ENCODE measurements around the gene DSCAML1. TPM values are rescaled to one million over a fixed set of nuclear protein-coding genes. Genes with fewer than 3 reads are reported as not detected.

DSCAML1 gene
- total RNA-seq, 1 experiment from 2014 or later: not detected

DNA sequence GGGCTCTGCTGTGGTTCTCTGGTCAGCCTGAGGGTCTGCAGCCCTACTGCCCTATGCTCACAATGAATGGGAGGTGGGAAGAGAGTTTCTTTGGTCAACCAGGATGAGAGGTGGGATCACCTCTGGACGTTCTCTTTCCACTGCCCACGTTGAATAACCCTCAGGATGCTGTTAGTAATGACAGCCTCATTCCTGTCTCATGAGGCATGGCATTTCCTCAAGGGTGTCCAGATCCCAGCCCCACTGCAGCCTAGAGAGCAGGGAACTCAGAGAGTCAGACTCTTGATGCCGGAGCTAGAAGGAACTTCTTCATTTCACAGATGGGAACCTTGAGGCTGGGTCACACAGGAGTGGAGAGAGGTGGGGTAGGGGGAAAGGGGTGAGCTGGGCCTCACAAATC lies 273.3 kb downstream of the DSCAML1 start:
- DNase-seq (ENCODE audit: low read depth): peak; percentile 44

DNA sequence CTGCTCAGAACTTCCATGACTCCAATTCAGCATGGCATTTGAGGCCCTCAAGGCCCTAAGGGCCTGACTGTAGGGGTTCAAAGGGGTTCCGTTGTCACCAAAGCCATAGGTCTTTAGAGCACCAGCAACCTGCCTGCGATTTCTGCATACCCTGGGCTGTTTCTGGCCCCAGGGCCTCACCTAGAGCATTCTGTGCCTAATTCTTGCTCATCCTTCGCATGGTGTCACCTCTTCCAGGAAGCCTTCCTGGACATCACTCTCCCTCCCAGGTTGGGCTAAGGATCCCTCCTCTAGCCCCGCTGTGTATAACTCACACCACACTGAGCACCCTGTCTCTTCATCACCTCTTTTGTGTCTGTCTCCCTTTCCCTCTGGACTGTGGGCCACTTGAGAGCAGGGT lies 275.0 kb downstream of the DSCAML1 start:
- DNase-seq (ENCODE audit: low read depth): no peak

GRCh38 chr11:117520966-117521365 lies 276.1 kb downstream of the DSCAML1 start:
- DNase-seq (ENCODE audit: low read depth): no peak

GRCh38 chr11:117520201-117520600 lies 276.8 kb downstream of the DSCAML1 start:
- no peak for DNase-seq (ENCODE audit: low read depth)

GRCh38 chr11:117519590-117519989 lies 277.4 kb downstream of the DSCAML1 start:
- peak; percentile 9 for DNase-seq (ENCODE audit: low read depth)

DNA sequence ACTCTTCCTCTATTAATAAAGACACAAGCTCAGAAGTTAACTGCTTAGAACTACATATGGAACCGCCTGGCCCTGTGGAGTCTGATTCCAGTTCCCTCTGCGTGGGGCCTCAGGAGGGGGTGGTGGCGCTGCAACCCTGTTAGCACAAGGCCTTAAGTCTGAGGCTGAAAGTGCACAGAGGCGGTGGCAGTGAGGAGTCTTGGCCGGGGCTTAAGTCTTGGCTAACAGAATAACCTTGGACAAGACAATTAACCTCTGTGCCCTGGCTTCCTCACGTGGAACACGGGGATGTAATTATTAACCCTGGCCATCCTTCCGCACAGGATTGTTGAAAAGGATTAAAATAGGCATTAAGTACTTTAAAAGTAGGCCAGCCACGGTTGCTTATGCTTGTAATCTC lies 277.8 kb downstream of the DSCAML1 start:
- no peak for DNase-seq (ENCODE audit: low read depth)

- no peak for DNase-seq (ENCODE audit: low read depth)
Observed at GRCh38 chr11:117518455-117518854, 278.6 kb downstream of the DSCAML1 start.

GRCh38 chr11:117517097-117517496 lies 279.9 kb downstream of the DSCAML1 start:
- DNase-seq (ENCODE audit: low read depth): no peak

GRCh38 chr11:117515892-117516787 lies 280.9 kb downstream of the DSCAML1 start:
- no peak for DNase-seq (ENCODE audit: low read depth)

GRCh38 chr11:117514256-117514655 lies 282.8 kb downstream of the DSCAML1 start:
- DNase-seq (ENCODE audit: low read depth): no peak

GRCh38 chr11:117513666-117514065 lies 283.4 kb downstream of the DSCAML1 start:
- DNase-seq (ENCODE audit: low read depth): no peak

DNA sequence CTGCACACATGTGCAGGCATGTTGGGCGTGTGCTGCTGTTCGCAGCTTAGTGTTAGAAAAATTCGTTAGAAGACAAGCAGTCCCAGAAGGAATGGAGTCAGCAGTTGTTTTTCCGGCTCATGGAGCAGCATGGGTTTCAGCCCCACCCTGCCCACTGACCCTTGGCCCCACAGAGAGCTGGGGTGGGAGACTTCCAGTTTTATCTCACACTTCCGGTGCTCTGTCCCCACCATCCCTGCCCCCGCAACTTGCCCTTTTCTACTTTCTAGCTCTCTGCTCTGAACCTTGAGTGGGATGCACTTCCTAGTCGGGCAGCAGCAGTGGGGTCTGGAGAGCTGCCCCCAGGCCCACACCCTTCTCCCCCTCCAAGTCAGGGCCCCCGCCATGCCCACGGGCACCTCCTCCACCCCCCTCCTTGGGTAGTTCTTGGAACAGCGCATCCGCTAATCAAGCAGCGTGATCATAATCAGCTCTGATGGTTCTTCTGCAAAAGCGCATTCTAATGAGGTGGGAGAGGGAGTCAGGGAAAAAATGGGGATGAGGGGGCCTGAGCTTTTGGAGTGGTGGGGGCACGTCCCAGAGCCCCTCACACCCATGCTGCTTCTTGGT lies 285.0 kb downstream of the DSCAML1 start:
- DNase-seq (ENCODE audit: low read depth): no peak

DNA sequence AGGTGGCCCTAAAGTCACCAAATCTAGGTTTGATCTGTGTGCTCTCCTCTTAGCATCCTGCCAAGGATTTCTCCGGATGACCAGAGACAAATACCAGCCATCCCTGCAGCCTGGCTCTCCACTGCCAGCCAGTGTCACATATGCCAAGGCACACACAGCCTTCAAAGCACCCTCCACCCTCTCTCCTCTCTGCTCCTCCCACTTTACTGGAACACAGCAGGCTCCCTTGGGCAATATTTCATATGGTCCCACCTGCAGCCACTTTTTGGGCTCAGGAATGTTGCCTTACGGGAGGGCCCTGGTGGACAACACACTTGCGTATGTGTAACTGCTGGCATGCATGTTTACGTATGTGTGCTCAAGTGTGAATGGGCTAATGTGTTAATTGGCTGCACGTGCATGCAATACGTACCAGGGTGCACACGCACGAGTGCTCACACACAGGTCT lies 285.5 kb downstream of the DSCAML1 start:
- DNase-seq (ENCODE audit: low read depth): no peak

DNA sequence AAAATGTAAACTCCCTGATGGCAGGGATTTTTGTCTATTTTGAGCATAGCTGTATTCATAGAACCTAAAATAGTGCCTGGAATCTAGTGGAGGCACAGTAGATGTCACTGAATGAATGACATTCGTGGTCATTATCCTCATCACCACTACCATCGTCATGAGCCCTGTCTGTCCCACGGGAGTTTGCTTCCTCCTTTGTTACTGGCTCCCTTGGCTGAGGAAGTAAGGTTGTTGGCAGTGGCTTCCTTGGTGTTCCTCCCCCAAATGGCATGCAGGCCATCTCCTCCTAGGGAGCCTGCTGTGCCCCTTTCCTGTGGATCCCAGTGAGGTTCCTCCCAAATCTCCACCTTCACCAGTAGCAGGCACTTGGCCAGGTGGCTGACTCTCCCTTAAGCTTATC lies 286.4 kb downstream of the DSCAML1 start:
- DNase-seq (ENCODE audit: low read depth): no peak

GRCh38 chr11:117509543-117509942 lies 287.5 kb downstream of the DSCAML1 start:
- no peak for DNase-seq (ENCODE audit: low read depth)

DNA sequence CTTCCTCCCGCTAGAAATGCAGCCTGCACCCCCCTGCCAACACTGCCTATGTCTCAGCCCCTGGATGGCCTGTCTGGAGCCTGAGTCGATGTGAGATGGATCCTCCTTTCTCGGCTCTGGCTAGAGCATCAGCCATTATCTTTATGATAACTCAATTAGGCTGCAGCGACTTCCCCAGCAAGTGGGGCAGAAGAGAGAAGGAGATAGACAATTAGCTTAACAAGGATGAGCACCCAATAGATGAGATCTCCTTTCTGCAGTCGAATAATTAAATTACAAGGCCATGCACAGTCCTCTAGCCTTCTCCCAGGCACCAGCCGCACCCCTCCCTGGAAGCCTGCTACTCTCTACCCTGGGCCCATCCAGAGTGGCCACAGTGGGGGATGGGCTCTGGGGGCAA lies 290.0 kb downstream of the DSCAML1 start:
- no peak for DNase-seq (ENCODE audit: low read depth)

DNA sequence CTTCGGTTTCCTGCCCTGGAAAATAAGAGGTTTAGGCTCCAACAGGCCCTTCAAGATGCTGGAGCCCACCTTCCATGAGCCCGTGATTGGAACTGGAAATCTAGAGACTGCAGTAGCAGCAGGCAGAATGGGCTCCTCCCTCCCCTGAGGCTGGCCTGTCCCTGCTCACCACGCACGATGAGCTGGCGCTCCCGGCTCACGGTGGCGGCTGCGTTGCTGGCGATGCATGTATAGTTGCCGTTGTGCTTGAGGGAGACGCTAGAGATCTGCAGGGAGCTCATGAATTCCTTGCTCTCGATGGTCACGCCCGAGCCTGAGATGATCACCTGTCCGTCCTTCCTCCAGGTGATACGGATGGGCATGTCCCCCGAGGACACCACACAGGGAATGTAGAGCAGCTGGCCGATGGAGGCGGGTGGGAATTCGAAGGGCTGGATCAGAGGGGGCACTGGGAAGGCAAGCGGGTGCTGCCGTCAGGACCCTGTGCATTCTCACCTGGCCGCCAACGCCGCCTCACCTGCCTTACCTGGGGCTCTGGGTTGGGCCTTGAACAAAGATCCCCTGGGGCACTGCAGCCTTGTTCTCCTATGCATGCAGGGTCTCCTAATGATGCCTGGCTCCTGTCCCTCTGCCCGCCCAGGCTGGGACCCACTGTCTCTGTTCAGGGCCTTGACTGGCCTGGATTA lies 291.6 kb downstream of the DSCAML1 start:
- no peak for DNase-seq (ENCODE audit: low read depth)

DNA sequence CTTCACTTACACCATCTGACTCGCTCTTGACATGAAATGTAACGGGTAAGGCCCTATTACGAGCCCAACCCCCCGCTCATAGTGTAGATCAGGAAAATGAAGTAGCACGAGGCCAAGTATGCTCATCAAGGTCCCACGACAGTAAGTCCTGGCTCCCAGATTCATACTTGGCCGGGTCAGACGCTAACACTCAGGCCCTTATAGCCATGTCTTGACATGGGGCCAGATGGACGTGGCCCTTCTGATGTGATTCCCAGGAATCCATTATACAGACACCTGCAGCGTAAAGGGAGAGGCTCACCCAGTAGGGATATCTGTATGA lies 294.3 kb downstream of the DSCAML1 start:
- DNase-seq (ENCODE audit: low read depth): no peak

GRCh38 chr11:117502015-117502778 lies 294.8 kb downstream of the DSCAML1 start:
- DNase-seq (ENCODE audit: low read depth): no peak

- no peak for DNase-seq (ENCODE audit: low read depth)
Observed at GRCh38 chr11:117501237-117501898, 295.6 kb downstream of the DSCAML1 start.

GRCh38 chr11:117498791-117499190 lies 298.2 kb downstream of the DSCAML1 start:
- DNase-seq (ENCODE audit: low read depth): no peak

Data from M059J (cell line).